ENCODE results near the gene GTF2H3. TPM values are rescaled to one million over a fixed set of nuclear protein-coding genes. Genes with fewer than 3 reads are reported as not detected.

GTF2H3 gene
- total and polyA plus RNA-seq, 9 of the 15 experiments (the other 6 are each of a cell fraction or from before 2014, with no cell fraction given) = 22.7 to 99.7 (median 49.6) TPM

GRCh38 chr12:123696207-123696606 lies 62.6 kb downstream of the GTF2H3 start:
- Histone ChIP-seq H3K36me3 (ENCODE audit: control insufficient read depth, insufficient read depth, low read length) (no peaks in the 10 kb centered on the region; the same call in 2 of the 3 replicates), H4K20me1 (replicated peaks; ENCODE audit: control insufficient read depth, insufficient read depth, low read length) (no peaks in the 10 kb centered on the region), H3K27ac (ENCODE audit: extremely low read depth, low read depth, low read length) (no peak overlapping the region), H3K4me1 (replicated peaks in 1 of 2; ENCODE audit: control insufficient read depth in 2 of 2, insufficient read depth in 2 of 2, low read length in 2 of 2) (no peaks in the 10 kb centered on the region), H3K9me1 (ENCODE audit: control insufficient read depth, insufficient read depth, low read length) (peaks cover 2% of the 10 kb centered on the region), H3K4me3 (no peak overlapping the region), H3K79me2 (ENCODE audit: control insufficient read depth, insufficient read depth, low read length) (no peaks in the 10 kb centered on the region), H3K27me3 (ENCODE audit: control insufficient read depth in 2 of 2, insufficient read depth in 2 of 2, low read length in 2 of 2) (no peaks in the 10 kb centered on the region), H3K9me3 (replicated peaks; ENCODE audit: control insufficient read depth, insufficient read depth, low read depth, low read length) (no peaks in the 10 kb centered on the region), H3K9ac (ENCODE audit: insufficient read depth in 1 of 2, low read depth in 2 of 2, low read length in 2 of 2) (no peak overlapping the region), H3K4me2 (ENCODE audit: insufficient read depth, low read length) (no peak overlapping the region), H2AFZ (ENCODE audit: low read depth, low read length) (no peak overlapping the region)
- ATAC-seq (no peak), FAIRE-seq (no peak), DNase-seq (ENCODE audit: extremely low read depth in 1 of 4, low spot score in 3 of 4) (no peak)
- WGBS (ENCODE audit: insufficient coverage, low coverage, missing lambda C conversion rate) = 63% methylated on average over 8 of the region's 8 CpGs
- no TSS peak for BruUV-seq (replicated peaks)
- CTCF ChIA-PET (ENCODE audit: low intra/inter-chr PET ratio) = no interaction called here
- in situ Hi-C loops (cut with MboI) = no loop called here
- TF ChIP-seq ZNF311 (CRISPR knock-in tag; IDR thresholded peaks at IDR 0.05) (no peak), SETDB1 (IDR thresholded peaks at IDR 0.05; ENCODE audit: low read length) (no peak), CBFA2T3 (IDR thresholded peaks at IDR 0.05) (no peak), KLF16 (IDR thresholded peaks at IDR 0.05) (no peak), JUND (IDR thresholded peaks at IDR 0.05; ENCODE audit: borderline replicate concordance, low read depth, low read length) (no peak), JUND (tag; IDR thresholded peaks at IDR 0.05; ENCODE audit: borderline replicate concordance, low read depth, low read length) (no peak), KLF1 (tag; IDR thresholded peaks at IDR 0.05) (no peak), SMAD4 (CRISPR knock-in tag; conservative IDR thresholded peaks at IDR 0.05) (no peak), PHF20 (IDR thresholded peaks at IDR 0.05; ENCODE audit: partially characterized antibody) (no peak), WHSC1 (IDR thresholded peaks at IDR 0.05; ENCODE audit: low read length) (no peak), ZNF12 (CRISPR knock-in tag; IDR thresholded peaks at IDR 0.05) (no peak), GTF2F1 (IDR thresholded peaks at IDR 0.05; ENCODE audit: low read depth, low read length) (no peak), MTA3 (IDR thresholded peaks at IDR 0.05; ENCODE audit: borderline replicate concordance) (no peak), SMARCB1 (IDR thresholded peaks at IDR 0.05; ENCODE audit: insufficient read length, low read depth) (no peak), ZC3H4 (CRISPR knock-in tag; IDR thresholded peaks at IDR 0.05; ENCODE audit: borderline replicate concordance) (no peak), XRCC3 (IDR thresholded peaks at IDR 0.05) (no peak), NR4A1 (CRISPR knock-in tag; IDR thresholded peaks at IDR 0.05) (no peak), NR4A1 (tag; IDR thresholded peaks at IDR 0.05) (no peak), ZSCAN29 (IDR thresholded peaks at IDR 0.05) (no peak)
- TF ChIP-seq, protein P1, sequence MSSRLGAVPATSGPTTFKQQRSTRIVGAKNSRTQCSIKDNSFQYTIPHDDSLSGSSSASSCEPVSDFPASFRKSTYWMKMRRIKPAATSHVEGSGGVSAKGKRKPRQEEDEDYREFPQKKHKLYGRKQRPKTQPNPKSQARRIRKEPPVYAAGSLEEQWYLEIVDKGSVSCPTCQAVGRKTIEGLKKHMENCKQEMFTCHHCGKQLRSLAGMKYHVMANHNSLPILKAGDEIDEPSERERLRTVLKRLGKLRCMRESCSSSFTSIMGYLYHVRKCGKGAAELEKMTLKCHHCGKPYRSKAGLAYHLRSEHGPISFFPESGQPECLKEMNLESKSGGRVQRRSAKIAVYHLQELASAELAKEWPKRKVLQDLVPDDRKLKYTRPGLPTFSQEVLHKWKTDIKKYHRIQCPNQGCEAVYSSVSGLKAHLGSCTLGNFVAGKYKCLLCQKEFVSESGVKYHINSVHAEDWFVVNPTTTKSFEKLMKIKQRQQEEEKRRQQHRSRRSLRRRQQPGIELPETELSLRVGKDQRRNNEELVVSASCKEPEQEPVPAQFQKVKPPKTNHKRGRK (tag; IDR thresholded peaks at IDR 0.05) = no peak
- intact Hi-C loops (cut with micrococcal nuclease) = no loop called here
- POLR2A ChIA-PET = no interaction called here

All from K562 (cell line).